ENCODE results near the gene SPATA19.

Gene SPATA19

GRCh38 chr11:133835593-133836548 lies 9.4 kb downstream of the SPATA19 start:
- DNase-seq = no peak

GRCh38 chr11:133834682-133835592 lies 10.4 kb downstream of the SPATA19 start:
- peak; percentile 71 for DNase-seq

- no peak for DNase-seq
Observed at GRCh38 chr11:133833898-133834681, 11.2 kb downstream of the SPATA19 start.

GRCh38 chr11:133832991-133833897 lies 12.1 kb downstream of the SPATA19 start:
- no peak for DNase-seq

DNA sequence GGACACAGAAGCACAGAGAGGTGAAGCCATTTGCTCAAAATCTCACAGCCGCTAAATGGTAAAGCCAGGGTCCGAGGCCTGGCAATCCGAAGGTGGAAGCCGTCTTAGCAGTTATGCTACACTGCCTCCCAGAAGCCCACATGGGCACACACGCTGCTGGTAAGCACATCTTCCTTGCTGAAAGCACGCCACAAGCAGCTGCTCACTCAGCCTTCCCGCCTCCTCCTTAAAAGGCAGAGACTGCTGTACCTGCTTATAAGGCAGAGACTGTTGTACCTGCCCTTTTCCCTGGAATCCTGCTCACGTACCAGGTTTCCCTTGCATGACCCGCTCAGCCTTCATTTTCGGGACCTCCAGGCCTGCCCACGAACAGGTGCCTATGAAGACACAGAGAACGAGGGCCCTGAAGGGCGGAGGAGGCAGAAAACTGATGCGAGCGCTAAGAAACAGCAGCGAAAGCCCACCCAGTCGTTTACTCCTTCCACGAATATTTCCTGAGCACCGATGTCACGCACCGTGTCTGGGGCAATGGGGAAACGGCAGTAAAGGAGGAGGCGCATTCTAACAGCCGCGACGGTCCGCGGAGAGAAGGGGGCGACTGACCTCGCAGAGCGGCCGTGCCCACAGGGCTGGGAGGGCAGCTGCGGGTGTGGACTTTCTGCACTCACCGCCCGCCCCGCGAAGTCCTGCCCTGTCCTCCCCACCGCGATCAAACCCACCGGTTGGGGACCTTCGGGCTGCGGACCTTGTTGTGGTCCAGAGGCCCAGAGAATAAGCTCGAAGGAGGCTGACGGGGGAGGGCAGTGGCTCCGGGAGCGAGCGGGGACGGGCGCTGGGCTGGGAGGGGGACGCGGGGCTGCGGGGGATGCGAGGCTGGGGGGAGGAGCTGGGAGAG lies 13.0 kb downstream of the SPATA19 start:
- no peak for DNase-seq

GRCh38 chr11:133830931-133831907 lies 14.1 kb downstream of the SPATA19 start:
- DNase-seq = no peak

DNA sequence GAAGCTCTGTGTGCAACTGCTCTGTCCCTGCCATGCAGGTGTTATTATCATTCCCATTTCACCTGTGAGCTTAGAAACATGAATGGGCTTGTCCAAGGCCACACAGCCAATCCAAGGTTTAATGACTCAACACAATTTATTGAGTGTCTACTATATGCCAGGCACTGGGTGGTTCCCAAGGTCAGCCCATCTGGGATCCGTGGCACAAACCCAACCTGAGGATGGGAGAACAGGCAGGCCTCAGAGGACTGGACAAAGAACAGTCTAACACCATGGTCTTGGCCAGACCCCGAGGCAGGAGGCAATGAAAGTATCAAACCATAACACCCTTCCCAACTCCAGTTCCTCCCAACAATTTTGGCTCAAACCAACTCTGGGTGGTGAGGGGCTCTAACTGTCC lies 15.7 kb downstream of the SPATA19 start:
- DNase-seq = no peak

DNA sequence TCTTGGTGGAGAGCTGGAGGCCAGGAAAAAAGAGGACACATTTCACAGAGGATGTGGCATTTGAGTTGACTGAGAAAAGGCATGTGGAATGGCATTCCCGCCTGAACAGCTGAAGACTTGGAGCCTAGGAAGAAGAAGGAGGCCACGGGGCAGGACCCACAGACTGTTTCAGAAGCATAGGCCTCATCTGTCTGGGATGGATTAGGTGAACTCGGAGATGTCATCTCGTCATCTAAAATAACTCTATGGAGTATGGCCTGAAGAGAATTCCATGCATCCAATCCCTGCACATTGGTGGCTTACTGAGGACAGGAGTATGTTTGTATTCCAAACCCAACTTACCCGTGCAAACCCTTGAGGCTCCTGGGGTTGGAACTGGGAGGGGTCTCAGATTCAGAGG lies 16.4 kb downstream of the SPATA19 start:
- DNase-seq = no peak

DNA sequence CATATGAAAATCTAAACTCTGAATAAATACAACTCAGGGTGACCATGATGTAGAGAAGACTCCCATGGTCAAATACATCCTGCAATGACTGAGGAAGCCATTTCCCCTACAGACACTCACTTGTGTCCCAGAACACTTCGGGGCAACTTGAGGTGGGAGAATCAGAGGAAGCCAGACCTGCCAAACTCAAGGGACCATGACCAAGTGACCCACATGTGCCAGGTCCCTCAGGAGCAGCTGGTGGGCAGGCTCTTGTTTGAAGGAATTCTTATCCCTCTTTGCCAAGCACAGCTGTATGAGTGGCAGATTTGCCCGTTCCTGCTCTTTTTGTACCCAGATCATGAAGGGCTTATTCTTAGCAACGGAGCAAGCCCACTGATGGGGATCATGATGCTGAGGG lies 17.8 kb downstream of the SPATA19 start:
- DNase-seq = no peak

DNA sequence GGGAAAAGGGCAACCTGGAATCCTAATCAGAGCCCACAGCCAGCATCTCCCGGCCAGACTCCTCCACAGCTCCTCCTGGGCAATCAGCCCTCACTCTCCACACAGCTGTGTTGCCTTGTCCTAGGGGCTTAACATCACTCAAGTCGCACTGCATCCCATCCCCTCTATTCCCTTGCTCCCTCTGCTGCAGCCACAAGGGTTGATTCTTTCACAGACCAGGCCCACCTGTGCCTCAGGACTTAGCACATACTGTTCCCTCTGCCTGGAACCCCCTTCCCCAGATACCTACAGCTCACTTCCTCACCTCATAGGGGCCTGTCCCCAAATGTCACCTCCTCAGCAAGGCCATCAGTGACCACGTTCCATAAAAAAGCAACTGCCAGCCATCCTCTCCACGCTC lies 18.4 kb downstream of the SPATA19 start:
- DNase-seq = no peak

GRCh38 chr11:133825666-133826065 lies 19.6 kb downstream of the SPATA19 start:
- no peak for DNase-seq

DNA sequence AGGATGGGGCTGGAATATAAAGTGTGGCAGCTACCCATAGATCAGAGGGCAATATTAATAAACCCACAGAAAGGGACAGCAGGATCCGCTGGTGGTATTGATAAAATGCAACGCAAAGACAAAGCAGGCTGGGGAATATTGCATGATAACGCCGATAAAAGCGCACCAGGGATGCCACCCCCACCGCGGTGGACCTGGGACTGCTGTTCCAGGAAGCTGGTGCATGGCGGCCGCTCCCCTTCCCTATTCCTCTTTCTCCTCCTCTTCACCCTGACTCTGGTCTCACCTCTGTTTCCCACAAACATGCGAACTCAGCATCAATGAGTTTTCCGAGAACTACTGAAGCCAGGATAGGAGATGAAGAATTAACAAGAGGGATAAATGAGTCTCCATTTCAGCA lies 20.2 kb downstream of the SPATA19 start:
- no peak for DNase-seq

- no peak for DNase-seq
Observed at GRCh38 chr11:133824593-133824992, 20.7 kb downstream of the SPATA19 start.

GRCh38 chr11:133823614-133824013 lies 21.7 kb downstream of the SPATA19 start:
- no peak for DNase-seq

DNA sequence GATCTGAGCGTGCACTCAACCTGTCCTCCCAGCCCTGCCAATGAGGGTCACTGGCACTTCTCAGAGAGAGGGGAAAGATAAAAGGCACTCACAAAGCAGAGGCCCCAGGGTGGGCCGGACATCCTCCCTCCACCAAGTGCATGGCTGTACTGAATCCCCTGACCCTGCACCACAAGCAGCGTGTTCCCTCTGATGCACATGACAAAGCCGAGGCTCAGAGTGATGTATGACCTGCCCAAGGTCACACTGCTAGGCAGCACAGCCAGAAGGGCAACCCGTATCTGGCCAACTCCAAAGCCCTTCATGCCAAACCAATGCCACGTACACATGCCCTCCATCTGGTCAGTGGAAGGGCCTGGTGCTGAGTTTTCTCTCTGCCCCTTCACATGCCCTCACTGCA lies 22.1 kb downstream of the SPATA19 start:
- DNase-seq = no peak

DNA sequence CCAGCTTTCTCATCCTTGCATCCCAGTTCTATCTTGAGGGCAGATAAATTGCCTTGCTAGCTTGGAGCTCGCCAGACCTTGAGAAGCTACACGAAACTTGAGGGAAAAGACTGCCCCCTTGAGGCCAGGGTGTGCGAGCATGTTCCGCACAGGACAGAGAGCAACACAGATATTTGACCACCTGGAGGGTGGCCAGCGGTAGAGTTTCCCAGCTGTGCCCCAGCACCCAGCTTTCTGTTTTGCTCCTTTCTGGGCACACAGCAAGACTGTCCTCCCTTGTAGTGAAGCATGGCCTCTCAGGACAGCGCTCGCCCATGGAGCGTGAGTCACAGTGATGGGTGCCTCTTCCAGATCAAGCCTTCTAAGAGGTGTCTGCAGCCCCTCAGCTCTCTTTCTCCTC lies 23.5 kb downstream of the SPATA19 start:
- peak; percentile 70 for DNase-seq

DNA sequence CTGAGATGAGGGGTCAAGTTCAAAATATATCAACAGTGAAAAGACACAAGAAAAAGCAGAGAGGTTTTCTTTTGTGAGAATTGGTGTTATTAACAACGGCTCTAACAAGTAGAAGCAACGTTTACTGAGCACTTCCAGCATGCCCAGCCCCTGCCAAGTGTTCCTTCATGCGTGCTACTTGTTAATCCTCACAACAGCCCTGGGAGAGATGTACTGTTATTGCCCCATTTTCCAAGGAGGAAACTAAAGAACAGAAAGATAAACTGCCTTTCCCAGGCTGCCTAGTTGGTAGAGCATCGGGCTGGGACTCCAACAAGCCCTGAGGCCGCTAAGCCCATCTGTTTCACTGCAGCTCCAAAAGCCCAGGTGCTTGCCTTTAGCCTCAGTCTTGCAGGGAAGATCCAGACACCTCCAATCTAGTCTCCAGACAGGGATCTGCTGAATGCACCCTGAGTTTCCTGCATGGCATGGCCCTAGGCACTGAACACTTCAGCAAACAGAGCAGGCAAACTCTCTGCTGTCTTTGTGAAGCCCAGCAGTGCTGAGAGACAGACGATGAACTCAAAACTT lies 25.5 kb downstream of the SPATA19 start:
- DNase-seq = no peak

GRCh38 chr11:133819114-133819513 lies 26.2 kb downstream of the SPATA19 start:
- no peak for DNase-seq

DNA sequence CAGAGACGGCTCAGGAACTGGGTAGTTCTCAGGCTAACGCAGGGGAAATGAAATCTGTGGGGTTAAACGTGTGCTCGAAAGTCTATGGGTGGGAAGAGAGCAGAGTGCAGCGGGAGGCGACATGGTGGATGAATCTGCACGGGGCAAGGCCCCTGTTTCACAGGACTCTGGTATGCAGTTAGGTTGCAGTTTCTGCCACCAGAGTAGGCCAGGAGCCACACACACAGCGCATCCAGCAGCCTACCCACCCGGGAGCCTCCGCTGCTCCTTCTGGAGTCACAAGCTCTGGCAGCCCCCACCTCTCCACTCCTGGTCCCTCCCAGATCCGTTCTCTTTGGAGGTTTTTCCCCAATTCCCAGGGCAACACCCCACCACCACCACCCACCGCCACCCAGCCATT lies 27.0 kb downstream of the SPATA19 start:
- no peak for DNase-seq

All from hematopoietic multipotent progenitor cell treated with erythropoietin and hydrocortisone succinate and interleukin-3 and kit ligand, for 6 days (in vitro differentiated cells).